B cell (primary cell): ENCODE results near the gene CREB3L4.

Experiments
- CTCF ChIP-seq: fragments of 200-600 bp; IDR thresholded peaks from one replicate; pipeline ENCODE4 v1.8.0; 2022; ENCODE audit warnings: antibody characterized with exemption, mild to moderate bottlenecking
- EZH2 ChIP-seq: IDR thresholded peaks from 2 replicates; pipeline ENCODE4 v1.6.1; 2012; ENCODE audit warnings: borderline replicate concordance, low read depth, mild to moderate bottlenecking, moderate library complexity, low read length; ENCODE audit not compliant: insufficient read depth, poor library complexity, severe bottlenecking

GRCh38 chr1:154006136-154006535, 38.4 kb downstream of the CREB3L4 start:
- TF ChIP-seq CTCF (no peak), EZH2 (no peak)
